HepG2 (cell line): ENCODE data around the gene BACH1. TPM values are rescaled to one million over a fixed set of nuclear protein-coding genes. Genes with fewer than 3 reads are reported as not detected.

Source experiments
- ATAC-seq: fragments of 200-7000 bp; cut with Tn5 transposase; 3 replicates; pipeline ENCODE4 v1.9.1; 2020; ENCODE audit warnings: mild to moderate bottlenecking, moderate library complexity
- BruUV-seq: library from RNA; stranded (reverse); fragments of 400-500 nt; replicated peaks from 2 replicates; lab custom pipeline; 2021; lab: Mats Ljungman, UMichigan
- CTCF ChIA-PET: fragments of 300-600 bp; formaldehyde crosslinking; extraction: SDS; loops from one replicate; lab custom pipeline; 2021; ENCODE audit warnings: low total read pairs, inconsistent platforms, low intra/inter-chr PET ratio; lab: Yijun Ruan, JAX
- POLR2A ChIA-PET: fragments of 350-600 bp; sonication (Branson Sonifier 250); formaldehyde crosslinking; loops from one replicate; lab custom pipeline; 2020; ENCODE audit warnings: antibody characterized with exemption, inconsistent platforms; lab: Yijun Ruan, JAX
- DNase-seq: peaks from one replicate; pipeline ENCODE4 v3.0.0-alpha.2; 2015; ENCODE audit warnings: low spot score
- FAIRE-seq: peaks from 3 replicates; lab custom pipeline; 2011; peaks lifted over from hg19 to GRCh38; lab: Jason Lieb, UNC
- H2AFZ ChIP-seq: one replicate; pipeline ENCODE4 v1.6.1; 2011; ENCODE audit warnings: low read length, inconsistent platforms
- H3K27ac ChIP-seq: fragments of 300-600 bp; 3 replicates; pipeline ENCODE4 v1.8.0; 2011; ENCODE audit warnings: mixed run types, mild to moderate bottlenecking, mixed read lengths, low read length, inconsistent platforms; ENCODE audit not compliant: insufficient read depth; ENCODE audit errors: extremely low read length
- H3K27me3 ChIP-seq, 2 experiments: fragments of 200-600 bp in 1 of 2; 2 replicates in 1 of 2; 3 replicates in 1 of 2; pipeline versions ENCODE4 v1.6.0 to v1.8.0; 2011; ENCODE audit warnings: low read length in 2 of 2, mild to moderate bottlenecking in 2 of 2, moderate library complexity in 2 of 2, inconsistent platforms in 1 of 2; ENCODE audit not compliant: insufficient read depth in 2 of 2, control insufficient read depth in 1 of 2
- H3K36me3 ChIP-seq, 2 experiments: fragments of 200-600 bp in 1 of 2; replicated peaks in 1 of 2; 2 replicates in 1 of 2; 3 replicates in 1 of 2; pipeline versions ENCODE4 v1.5.1 to v1.8.0; 2011; ENCODE audit warnings: low read length in 2 of 2, inconsistent platforms in 1 of 2; ENCODE audit not compliant: insufficient read depth in 2 of 2, control insufficient read depth in 1 of 2
- H3K4me1 ChIP-seq: 2 replicates; pipeline ENCODE4 v1.5.1; 2012; ENCODE audit warnings: low read length, inconsistent platforms; ENCODE audit not compliant: insufficient read depth
- H3K4me2 ChIP-seq: 2 replicates; pipeline ENCODE4 v1.6.0; 2011; ENCODE audit warnings: low read depth, low read length, inconsistent platforms
- H3K4me3 ChIP-seq, 3 experiments: fragments of 200-600 bp in 1 of 3; sonication (generic), shearing (Covaris generic) in 1 of 3; replicated peaks in 1 of 3; 2 replicates each; pipeline ENCODE4 v1.5.1; 2011 to 2016; ENCODE audit warnings: low read length in 3 of 3, inconsistent platforms in 2 of 3, low read depth in 2 of 3, mild to moderate bottlenecking in 2 of 3, control low read depth in 1 of 3, mixed read lengths in 1 of 3; ENCODE audit not compliant: insufficient read depth in 1 of 3
- H3K79me2 ChIP-seq: one replicate; pipeline ENCODE4 v1.6.1; 2011; ENCODE audit warnings: low read length, inconsistent platforms; ENCODE audit not compliant: insufficient read depth
- H3K9ac ChIP-seq: 2 replicates; pipeline ENCODE4 v1.6.0; 2011; ENCODE audit warnings: mild to moderate bottlenecking, low read depth, low read length, inconsistent platforms; ENCODE audit not compliant: insufficient read depth
- H3K9me3 ChIP-seq: 2 replicates; pipeline ENCODE4 v1.5.1; 2012; ENCODE audit warnings: mild to moderate bottlenecking, low read length
- H4K20me1 ChIP-seq: 2 replicates; pipeline ENCODE4 v1.6.0; 2011; ENCODE audit warnings: inconsistent platforms, mild to moderate bottlenecking, low read length, moderate library complexity; ENCODE audit not compliant: insufficient read depth
- ARNT ChIP-seq: fragments of 450-650 bp; IDR thresholded peaks from 2 replicates; pipeline ENCODE4 v1.6.1; 2017
- DMTF1 ChIP-seq: sonication (generic); formaldehyde crosslinking; IDR thresholded peaks from 2 replicates; pipeline ENCODE4 v1.4.0; 2020; ENCODE audit warnings: mild to moderate bottlenecking, missing genetic modification reagents
- ELF4 ChIP-seq: sonication (generic); formaldehyde crosslinking; IDR thresholded peaks from 2 replicates; pipeline ENCODE4 v1.5.0; 2020; ENCODE audit warnings: missing genetic modification reagents, mild to moderate bottlenecking, moderate library complexity, borderline replicate concordance
- NFRKB ChIP-seq: fragments of 450-650 bp; IDR thresholded peaks from 2 replicates; pipeline ENCODE4 v1.6.1; 2017
- PRDM4 ChIP-seq: sonication (generic); formaldehyde crosslinking; IDR thresholded peaks from 2 replicates; pipeline ENCODE4 v1.9.0; 2021; ENCODE audit warnings: missing genetic modification reagents, borderline replicate concordance
- SP5 ChIP-seq: IDR thresholded peaks from 2 replicates; pipeline ENCODE4 v1.6.1; 2016; ENCODE audit warnings: low read depth, borderline replicate concordance
- TP53 ChIP-seq: sonication (generic); formaldehyde crosslinking; conservative IDR thresholded peaks from 2 replicates; pipeline ENCODE4 v1.4.0; 2020; ENCODE audit warnings: missing genetic modification reagents
- ZNF34 ChIP-seq: sonication (generic); formaldehyde crosslinking; IDR thresholded peaks from 2 replicates; pipeline ENCODE4 v1.4.0; 2020; ENCODE audit warnings: mild to moderate bottlenecking, missing genetic modification reagents, borderline replicate concordance
- ZSCAN25 ChIP-seq: sonication (generic); formaldehyde crosslinking; IDR thresholded peaks from 2 replicates; pipeline ENCODE4 v1.8.0; 2022; ENCODE audit warnings: mild to moderate bottlenecking, missing genetic modification reagents
- WGBS: methylation state at CpG from one replicate; pipeline ENCODE4 v1.1.6; 2017; ENCODE audit warnings: low lambda C conversion rate; 5-methylcytosine and 5-hydroxymethylcytosine counted together
- in situ Hi-C: cut with HindIII; loops from 2 replicates; pipeline ENCODE4 v1.10.0; 2017; ENCODE audit warnings: low pct_unique_long_range_greater_than_20kb; ENCODE audit not compliant: extremely low pct_ligation_motif_present
- intact Hi-C: fragments of 100-400 bp; cut with micrococcal nuclease; formaldehyde crosslinking; loops from one replicate; pipeline ENCODE4 v1.10.0; 2022; ENCODE audit not compliant: unreplicated experiment
- polyA plus RNA-seq, 8 experiments: library from polyadenylated mRNA; depleted of rRNA in 3 of 8; stranded (reverse) in 7 of 8; unstranded in 1 of 8; fragments of >200 nt; fragmentation: Illumina TruSeq in 4 of 8; extraction: Trizol in 4 of 8; gene quantifications; 2 replicates each; pipeline versions ENCODE4 v1.2.1 to v1.2.3, GENCODE V29; 2011 to 2016; ENCODE audit warnings: low read depth in 4 of 8, missing spikeins in 1 of 8, mixed read lengths in 1 of 8; ENCODE audit not compliant: insufficient read depth in 1 of 8
- total RNA-seq, 5 experiments: library from RNA; depleted of rRNA; stranded (reverse); fragments of >200 nt; fragmentation: Illumina TruSeq; extraction: Trizol; gene quantifications; 2 replicates each; pipeline ENCODE4 v1.2.3, GENCODE V29; 2016; ENCODE audit warnings: low read depth in 1 of 5

The BACH1 gene
- total and polyA plus RNA-seq, 2 of the 13 experiments (the other 11 are each of a cell fraction or from before 2014, with no cell fraction given), result 16.5 to 51.7 TPM

DNA sequence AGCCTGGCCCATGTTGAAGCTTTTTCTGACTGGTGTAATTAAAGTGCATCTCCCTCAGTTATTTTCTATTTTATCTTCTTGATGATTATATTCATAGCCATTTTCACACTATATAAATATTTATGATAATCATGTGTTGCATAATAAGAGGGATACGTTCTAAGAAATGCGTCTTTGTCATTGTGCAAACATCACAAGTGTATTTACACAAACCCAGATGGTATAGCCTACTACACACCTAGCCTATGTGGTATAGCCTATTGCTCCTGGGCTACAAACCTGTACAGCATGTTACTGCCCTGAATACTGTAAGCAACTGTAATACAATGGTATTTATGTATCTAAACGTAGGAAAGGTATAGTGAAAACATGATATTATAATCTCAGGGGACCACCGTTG is 88.1 kb downstream of the BACH1 start:
- Histone ChIP-seq H3K27me3 (no peaks in the 10 kb centered on the region), H3K9ac (no peak overlapping the region), H3K4me1 (no peaks in the 10 kb centered on the region), H3K4me3 (no peak overlapping the region), H3K27ac (no peak overlapping the region), H2AFZ (no peak overlapping the region), H3K79me2 (no peaks in the 10 kb centered on the region), H4K20me1 (no peaks in the 10 kb centered on the region), H3K9me3 (no peaks in the 10 kb centered on the region), H3K4me2 (no peak overlapping the region), H3K36me3 (no peaks in the 10 kb centered on the region)
- in situ Hi-C loops (no loop called here), intact Hi-C loops (no loop called here)
- DNase-seq (no peak), FAIRE-seq (no peak), ATAC-seq (no peak)
- 86% methylated on average over 4 of the region's 4 CpGs for whole genome bisulfite sequencing
- CTCF ChIA-PET, result no interaction called here
- BruUV-seq, result no TSS peak
- POLR2A ChIA-PET, result no interaction called here
- TF ChIP-seq NFRKB (no peak), ZNF34 (no peak), ZSCAN25 (CRISPR knock-in tag) (no peak), DMTF1 (CRISPR knock-in tag) (no peak), ELF4 (CRISPR knock-in tag) (no peak), SP5 (CRISPR knock-in tag) (no peak), ARNT (no peak), TP53 (no peak), PRDM4 (CRISPR knock-in tag) (no peak)
